Measurements from ENCODE around the gene WWOX.

Gene WWOX

DNA sequence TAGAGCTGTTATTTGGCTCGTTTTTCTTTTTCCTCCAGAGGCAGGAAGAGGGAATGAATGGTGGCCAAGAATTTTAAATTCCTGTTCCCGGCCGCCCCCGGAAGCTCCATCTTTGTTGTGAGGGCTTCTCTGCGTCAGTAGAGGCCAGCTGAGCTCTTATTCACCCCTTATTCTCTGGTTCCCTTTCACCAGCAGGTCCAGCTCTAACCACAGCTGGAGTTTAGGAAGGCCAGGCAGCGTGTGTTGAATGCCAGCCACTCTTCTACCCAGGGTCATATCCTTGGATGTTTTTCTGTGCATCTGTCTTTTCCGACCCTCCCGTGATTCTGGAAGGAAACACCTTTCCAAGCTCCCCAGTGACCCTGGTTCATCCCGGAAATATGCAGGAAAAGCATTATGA lies 570.5 kb downstream of the WWOX start:
- no peak overlapping the region for H3K4me3 ChIP-seq (ENCODE audit: low read depth, low read length)
- no peak for DNase-seq (ENCODE audit: low read depth)
- TF ChIP-seq MYC (IDR thresholded peaks at IDR 0.05; ENCODE audit: low read depth, low read length), result no peak
- no peak for TF ChIP-seq MAX (IDR thresholded peaks at IDR 0.05; ENCODE audit: low read depth, low read length)
- TF ChIP-seq POLR2A (IDR thresholded peaks at IDR 0.05; ENCODE audit: extremely low read depth, insufficient read length), result no peak
- TF ChIP-seq, protein P1, sequence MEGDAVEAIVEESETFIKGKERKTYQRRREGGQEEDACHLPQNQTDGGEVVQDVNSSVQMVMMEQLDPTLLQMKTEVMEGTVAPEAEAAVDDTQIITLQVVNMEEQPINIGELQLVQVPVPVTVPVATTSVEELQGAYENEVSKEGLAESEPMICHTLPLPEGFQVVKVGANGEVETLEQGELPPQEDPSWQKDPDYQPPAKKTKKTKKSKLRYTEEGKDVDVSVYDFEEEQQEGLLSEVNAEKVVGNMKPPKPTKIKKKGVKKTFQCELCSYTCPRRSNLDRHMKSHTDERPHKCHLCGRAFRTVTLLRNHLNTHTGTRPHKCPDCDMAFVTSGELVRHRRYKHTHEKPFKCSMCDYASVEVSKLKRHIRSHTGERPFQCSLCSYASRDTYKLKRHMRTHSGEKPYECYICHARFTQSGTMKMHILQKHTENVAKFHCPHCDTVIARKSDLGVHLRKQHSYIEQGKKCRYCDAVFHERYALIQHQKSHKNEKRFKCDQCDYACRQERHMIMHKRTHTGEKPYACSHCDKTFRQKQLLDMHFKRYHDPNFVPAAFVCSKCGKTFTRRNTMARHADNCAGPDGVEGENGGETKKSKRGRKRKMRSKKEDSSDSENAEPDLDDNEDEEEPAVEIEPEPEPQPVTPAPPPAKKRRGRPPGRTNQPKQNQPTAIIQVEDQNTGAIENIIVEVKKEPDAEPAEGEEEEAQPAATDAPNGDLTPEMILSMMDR (IDR thresholded peaks at IDR 0.05; ENCODE audit: low read depth, low read length), result no peak

- no peak for DNase-seq (ENCODE audit: low read depth)
- H3K4me3 ChIP-seq (ENCODE audit: low read depth, low read length), result no peak overlapping the region
- TF ChIP-seq, protein P1 (IDR thresholded peaks at IDR 0.05; ENCODE audit: low read depth, low read length), result no peak
- TF ChIP-seq POLR2A (IDR thresholded peaks at IDR 0.05; ENCODE audit: extremely low read depth, insufficient read length), result no peak
- no peak for TF ChIP-seq MAX (IDR thresholded peaks at IDR 0.05; ENCODE audit: low read depth, low read length)
These were observed 573.5 kb downstream of the WWOX start for GRCh38 chr16:78672779-78673556.

DNA sequence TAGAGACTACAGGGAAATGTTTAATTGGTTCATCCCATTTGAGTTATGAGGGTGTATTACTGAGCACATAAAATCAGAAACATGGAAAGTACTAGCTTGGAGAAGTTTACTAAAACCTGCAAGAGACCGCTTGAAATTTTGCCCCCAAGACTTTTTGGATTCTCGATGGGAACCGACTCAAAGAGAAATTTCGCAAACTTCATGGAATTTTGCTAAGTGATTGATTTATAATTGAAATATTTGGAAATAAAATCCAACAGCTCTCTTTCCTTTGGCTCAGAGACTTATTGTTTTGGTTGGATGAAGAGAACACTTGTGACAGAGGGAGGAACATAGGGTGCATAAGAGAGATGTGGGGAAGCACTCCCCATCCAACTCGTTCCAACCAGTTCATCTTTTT lies 574.4 kb downstream of the WWOX start:
- DNase-seq (ENCODE audit: low read depth), result no peak
- H3K4me3 ChIP-seq (ENCODE audit: low read depth, low read length), result no peak overlapping the region
- TF ChIP-seq POLR2A (IDR thresholded peaks at IDR 0.05; ENCODE audit: extremely low read depth, insufficient read length) (no peak), MAX (IDR thresholded peaks at IDR 0.05; ENCODE audit: low read depth, low read length) (no peak), MYC (IDR thresholded peaks at IDR 0.05; ENCODE audit: low read depth, low read length) (no peak)
- TF ChIP-seq, protein P1 (IDR thresholded peaks at IDR 0.05; ENCODE audit: low read depth, low read length), result no peak

DNA sequence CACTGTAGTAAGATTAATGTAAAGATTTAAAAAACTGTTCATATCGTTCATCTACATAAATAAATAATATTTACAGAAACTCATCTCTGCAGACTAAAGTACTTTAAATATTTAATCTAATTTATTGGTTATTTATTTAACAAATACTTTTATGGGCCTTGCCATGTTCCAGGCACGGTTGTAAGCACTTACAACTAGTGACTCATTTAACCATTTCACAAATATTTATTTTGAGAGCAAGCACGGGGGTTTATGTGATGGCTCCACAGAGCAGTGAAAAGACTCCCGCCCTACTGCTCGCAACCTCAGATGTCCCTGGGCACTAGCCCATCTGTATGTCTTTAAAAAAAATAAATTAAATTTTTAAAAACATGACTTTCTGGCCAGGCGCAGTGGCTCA lies 575.9 kb downstream of the WWOX start:
- DNase-seq (ENCODE audit: low read depth), result no peak
- no peak overlapping the region for H3K4me3 ChIP-seq (ENCODE audit: low read depth, low read length)
- no peak for TF ChIP-seq MAX (IDR thresholded peaks at IDR 0.05; ENCODE audit: low read depth, low read length)
- TF ChIP-seq POLR2A (IDR thresholded peaks at IDR 0.05; ENCODE audit: extremely low read depth, insufficient read length), result no peak
- TF ChIP-seq, protein P1 (IDR thresholded peaks at IDR 0.05; ENCODE audit: low read depth, low read length), result no peak
- no peak for TF ChIP-seq MYC (IDR thresholded peaks at IDR 0.05; ENCODE audit: low read depth, low read length)

DNA sequence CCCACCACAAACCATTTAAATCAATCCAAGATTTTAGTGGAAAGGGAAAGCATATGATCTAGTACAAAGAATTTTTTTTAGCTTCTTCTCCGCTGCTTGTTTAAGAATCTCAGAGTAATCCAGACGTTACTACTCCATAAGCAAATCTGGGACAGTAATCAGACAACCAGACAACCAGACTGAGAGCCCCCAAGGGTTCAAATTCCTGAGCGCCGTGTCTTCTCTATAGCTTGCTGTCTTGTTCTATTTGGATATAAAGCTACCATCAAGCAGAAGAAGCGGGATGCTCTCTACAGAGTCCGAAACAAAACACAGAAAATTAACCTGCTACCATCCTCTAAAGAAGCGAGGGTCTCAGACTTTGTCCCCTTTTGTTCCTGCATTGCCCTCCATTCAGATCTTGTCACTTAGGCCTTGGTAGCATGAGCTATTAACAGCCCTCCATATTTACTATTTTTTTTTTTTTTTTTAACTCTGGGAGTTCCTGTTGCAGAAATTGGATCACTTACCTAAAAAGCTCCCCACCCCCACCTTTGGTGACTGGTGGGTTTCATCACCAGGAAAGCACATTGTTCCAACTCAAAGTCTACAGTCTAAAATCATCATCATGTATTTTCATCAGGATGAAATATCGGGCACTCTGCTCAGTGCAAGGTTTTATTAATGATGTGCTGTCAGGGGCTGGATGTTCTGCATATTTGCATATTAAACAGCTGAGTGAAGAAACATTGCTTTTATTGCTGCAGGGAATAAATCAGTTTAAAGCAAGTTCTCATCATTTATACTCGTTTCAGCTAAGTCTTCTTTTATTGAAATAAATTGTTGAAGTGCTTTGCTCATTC lies 576.7 kb downstream of the WWOX start:
- H3K4me3 ChIP-seq (ENCODE audit: low read depth, low read length), result no peak overlapping the region
- DNase-seq (ENCODE audit: low read depth), result no peak
- TF ChIP-seq MAX (IDR thresholded peaks at IDR 0.05; ENCODE audit: low read depth, low read length), result no peak
- TF ChIP-seq POLR2A (IDR thresholded peaks at IDR 0.05; ENCODE audit: extremely low read depth, insufficient read length), result no peak
- TF ChIP-seq, protein P1 (IDR thresholded peaks at IDR 0.05; ENCODE audit: low read depth, low read length), result no peak
- no peak for TF ChIP-seq MYC (IDR thresholded peaks at IDR 0.05; ENCODE audit: low read depth, low read length)

All from NB4 (cell line).